ENCODE data around the gene IL1RAPL1. TPM values are rescaled to one million over a fixed set of nuclear protein-coding genes. Genes with fewer than 3 reads are reported as not detected.

Gene IL1RAPL1
- total and polyA plus RNA-seq, 9 of the 15 experiments (the other 6 are each of a cell fraction or from before 2014, with no cell fraction given): 0.04 to 0.07 (median 0.04) TPM; not detected in 6

GRCh38 chrX:28697732-28698131 is 110.5 kb downstream of the IL1RAPL1 start:
- Histone ChIP-seq H3K4me3 (no peak overlapping the region), H3K9me1 (ENCODE audit: control insufficient read depth, insufficient read depth, low read length) (no peaks in the 10 kb centered on the region), H3K79me2 (ENCODE audit: control insufficient read depth, insufficient read depth, low read length) (no peaks in the 10 kb centered on the region), H3K36me3 (ENCODE audit: control insufficient read depth, insufficient read depth, low read length) (no peaks in the 10 kb centered on the region), H4K20me1 (replicated peaks; ENCODE audit: control insufficient read depth, insufficient read depth, low read length) (no peaks in the 10 kb centered on the region), H3K4me1 (replicated peaks in 1 of 2; ENCODE audit: control insufficient read depth in 2 of 2, insufficient read depth in 2 of 2, low read length in 2 of 2) (no peaks in the 10 kb centered on the region), H3K27me3 (ENCODE audit: control insufficient read depth in 2 of 2, insufficient read depth in 2 of 2, low read length in 2 of 2) (no peaks in the 10 kb centered on the region), H2AFZ (ENCODE audit: low read depth, low read length) (no peak overlapping the region), H3K27ac (ENCODE audit: extremely low read depth, low read depth, low read length) (no peak overlapping the region), H3K9ac (ENCODE audit: insufficient read depth in 1 of 2, low read depth in 2 of 2, low read length in 2 of 2) (no peak overlapping the region), H3K4me2 (ENCODE audit: insufficient read depth, low read length) (no peak overlapping the region), H3K9me3 (replicated peaks; ENCODE audit: control insufficient read depth, insufficient read depth, low read depth, low read length) (no peaks in the 10 kb centered on the region)
- in situ Hi-C loops (cut with MboI) (no loop called here), intact Hi-C loops (cut with micrococcal nuclease) (no loop called here)
- no TSS peak for BruUV-seq (replicated peaks)
- CTCF ChIA-PET (ENCODE audit: low intra/inter-chr PET ratio): no interaction called here
- ATAC-seq (no peak), FAIRE-seq (no peak), DNase-seq (ENCODE audit: extremely low read depth in 1 of 4, low spot score in 3 of 4) (no peak)
- POLR2A ChIA-PET: interaction anchor here (0.7 kb wide), 1 partner anchor 1170 kb away, joined by 3 read pairs; no protein-coding TSS in a partner anchor
- TF ChIP-seq ZNF586 (CRISPR knock-in tag; conservative IDR thresholded peaks at IDR 0.05) (no peak), ETV1 (tag; conservative IDR thresholded peaks at IDR 0.05; ENCODE audit: low read depth) (no peak), ZBTB12 (CRISPR knock-in tag; IDR thresholded peaks at IDR 0.05) (no peak), PYGO2 (tag; IDR thresholded peaks at IDR 0.05) (no peak), CTCF (IDR thresholded peaks at IDR 0.05 in 2 of 3, conservative IDR thresholded peaks at IDR 0.05 in 1 of 3; ENCODE audit: insufficient read depth in 2 of 3, low read depth in 1 of 3, low read length in 3 of 3) (no peak), STAT5B (CRISPR knock-in tag; IDR thresholded peaks at IDR 0.05) (no peak), JUND (IDR thresholded peaks at IDR 0.05; ENCODE audit: borderline replicate concordance, low read depth, low read length) (no peak), JUND (tag; IDR thresholded peaks at IDR 0.05; ENCODE audit: borderline replicate concordance, low read depth, low read length) (no peak), CBX5 (IDR thresholded peaks at IDR 0.05; ENCODE audit: borderline replicate concordance, low read depth) (no peak), THRAP3 (IDR thresholded peaks at IDR 0.05; ENCODE audit: borderline replicate concordance) (no peak), ZNF785 (CRISPR knock-in tag; IDR thresholded peaks at IDR 0.05) (no peak), TAF9B (IDR thresholded peaks at IDR 0.05; ENCODE audit: partially characterized antibody) (no peak), CBFA2T3 (IDR thresholded peaks at IDR 0.05) (no peak), SIX5 (IDR thresholded peaks at IDR 0.05; ENCODE audit: borderline replicate concordance in 1 of 2, insufficient read depth in 1 of 2, low read depth in 1 of 2, low read length in 2 of 2) (no peak)

Measured in K562 (cell line).